EH (cell line): ENCODE measurements around the gene HK2.

Source experiments
- DNase-seq: peaks from one replicate; pipeline ENCODE4 v3.0.0-alpha.2; 2015; ENCODE audit warnings: low read depth

The HK2 gene

GRCh38 chr2:74857215-74857614 lies 23.3 kb downstream of the HK2 start:
- DNase-seq = no peak

GRCh38 chr2:74857725-74858124 lies 23.8 kb downstream of the HK2 start:
- no peak for DNase-seq

GRCh38 chr2:74858281-74858680 lies 24.4 kb downstream of the HK2 start:
- DNase-seq = no peak

- no peak for DNase-seq
Measured at GRCh38 chr2:74860079-74860478, 26.2 kb downstream of the HK2 start.

- DNase-seq = no peak
Measured at GRCh38 chr2:74860521-74860920, 26.6 kb downstream of the HK2 start.

GRCh38 chr2:74861531-74861930 lies 27.6 kb downstream of the HK2 start:
- no peak for DNase-seq

- DNase-seq = no peak
Measured at GRCh38 chr2:74862020-74862964, 28.4 kb downstream of the HK2 start.

GRCh38 chr2:74863802-74864248 lies 29.9 kb downstream of the HK2 start:
- no peak for DNase-seq

- peak; percentile 80 for DNase-seq
Measured at GRCh38 chr2:74864728-74865722, 31.1 kb downstream of the HK2 start.

GRCh38 chr2:74865770-74866674 lies 32.1 kb downstream of the HK2 start:
- no peak for DNase-seq

- peak; percentile 98 for DNase-seq
Measured at GRCh38 chr2:74867841-74868658, 34.1 kb downstream of the HK2 start.

- DNase-seq = no peak
Measured at GRCh38 chr2:74869517-74869916, 35.6 kb downstream of the HK2 start.

- DNase-seq = no peak
Measured at GRCh38 chr2:74870951-74871350, 37.0 kb downstream of the HK2 start.

GRCh38 chr2:74871414-74871813 lies 37.5 kb downstream of the HK2 start:
- DNase-seq = no peak

GRCh38 chr2:74872389-74872836 lies 38.5 kb downstream of the HK2 start:
- no peak for DNase-seq

GRCh38 chr2:74873012-74873665 lies 39.2 kb downstream of the HK2 start:
- no peak for DNase-seq

GRCh38 chr2:74873678-74874640 lies 40.0 kb downstream of the HK2 start:
- DNase-seq = no peak

GRCh38 chr2:74876081-74876886 lies 42.4 kb downstream of the HK2 start:
- peak; percentile 67 for DNase-seq
